Measurements from ENCODE around the gene NDUFS2. TPM values are rescaled to one million over a fixed set of nuclear protein-coding genes. Genes with fewer than 3 reads are reported as not detected.

Gene NDUFS2
- total and polyA plus RNA-seq, 2 of the 8 experiments (the other 6 are each of a cell fraction or from before 2014, with no cell fraction given), result 95.1 to 113 TPM

GRCh38 chr1:161162052-161162451 is 40.1 kb upstream of the NDUFS2 start:
- Histone ChIP-seq H3K79me2 (ENCODE audit: control insufficient read depth in 1 of 2, insufficient read depth in 2 of 2, low read length in 2 of 2) (no peaks in the 10 kb centered on the region; a peak in 1 of 4 replicates), H3K4me3 (ENCODE audit: extremely low read depth in 1 of 4, insufficient read depth in 2 of 4, low read depth in 3 of 4, low read length in 4 of 4) (no peak overlapping the region), H3K27ac (ENCODE audit: low read depth, low read length) (no peak overlapping the region), H3K79me1 (ENCODE audit: low read depth, low read length) (no peaks in the 10 kb centered on the region; the same call in 1 of the 2 replicates), H2BK12ac (ENCODE audit: low read depth, low read length) (no peak overlapping the region), H2BK15ac (ENCODE audit: low read length) (no peak overlapping the region), H2BK5ac (ENCODE audit: low read depth, low read length) (no peak overlapping the region), H3K36me3 (ENCODE audit: control insufficient read depth in 2 of 4, insufficient read depth in 4 of 4, low read length in 3 of 4) (peaks cover 0 to 9% (median 7%) of the 10 kb centered on the region in 4 experiments; a peak in 5 of 8 replicates), H2AK5ac (ENCODE audit: low read depth, low read length) (no peak overlapping the region), H4K20me1 (replicated peaks in 1 of 2; ENCODE audit: control insufficient read depth in 1 of 2, insufficient read depth in 2 of 2, low read length in 2 of 2) (no peaks in the 10 kb centered on the region), H3K23me2 (ENCODE audit: low read depth, low read length) (peaks cover 17% of the 10 kb centered on the region), H3K9ac (replicated peaks in 1 of 4; ENCODE audit: extremely low read depth in 1 of 4, low read depth in 3 of 4, low read length in 3 of 4) (no peak overlapping the region), H4K91ac (replicated peaks; ENCODE audit: insufficient read length, low read length) (no peak overlapping the region), H2BK120ac (replicated peaks; ENCODE audit: low read depth, low read length) (no peak overlapping the region), H4K8ac (ENCODE audit: extremely low read depth, insufficient read depth, low read length) (no peak overlapping the region), H3K23ac (ENCODE audit: insufficient read length) (no peak overlapping the region), H2BK20ac (ENCODE audit: low read length) (no peak overlapping the region), H3K9me3 (ENCODE audit: insufficient read depth in 2 of 2, low read depth in 1 of 2, low read length in 1 of 2) (no peaks in the 10 kb centered on the region), H3K4ac (replicated peaks; ENCODE audit: insufficient read length, low read depth, low read length) (no peak overlapping the region), H3K4me1 (replicated peaks in 1 of 4; ENCODE audit: control insufficient read depth in 3 of 4, insufficient read depth in 4 of 4, low read length in 3 of 4) (peaks cover 0 to 20% (median 8%) of the 10 kb centered on the region in 4 experiments; a peak in 5 of 7 replicates), H3K4me2 (ENCODE audit: insufficient read depth in 1 of 2, low read depth in 2 of 2, low read length in 2 of 2) (no peak overlapping the region), H3K56ac (replicated peaks; ENCODE audit: insufficient read length, low read depth, low read length) (no peak overlapping the region), H3K27me3 (replicated peaks in 1 of 4; ENCODE audit: control insufficient read depth in 3 of 4, extremely low read depth in 1 of 4, insufficient read depth in 3 of 4, low read length in 3 of 4) (no peaks in the 10 kb centered on the region), H3K18ac (ENCODE audit: extremely low read depth, low read length) (no peak overlapping the region), H3K14ac (ENCODE audit: insufficient read length) (no peak overlapping the region), H4K5ac (ENCODE audit: insufficient read length, low read depth, low read length) (no peak overlapping the region), H2AFZ (ENCODE audit: low read length) (no peak overlapping the region)
- ChIA-PET POLR2A (ENCODE audit: partially characterized antibody) (interaction anchor here (0.7 to 2.2 kb wide), 4 partner anchors 8 to 40 kb away, joined by 3 to 8 read pairs (median 4); partner anchors contain the start of genes DEDD, NDUFS2 and UFC1), CTCF (ENCODE audit: partially characterized antibody) (interaction anchor here (0.6 to 5.2 kb wide), 6 partner anchors 7 to 66 kb away, joined by 3 to 32 read pairs (median 3); partner anchors contain the start of gene UFC1)
- 87% methylated on average over 7 of the region's 7 CpGs; no CpG with 5 or more reads in 1 of the 2 experiments for whole genome bisulfite sequencing, 2 experiments (ENCODE audit: extremely low coverage in 1 of 2, insufficient coverage in 1 of 2, insufficient read length in 1 of 2, insufficient replicate concordance in 2 of 2, low coverage in 1 of 2, low lambda C conversion rate in 2 of 2, missing lambda C conversion rate in 1 of 2)
- TF ChIP-seq MAX (IDR thresholded peaks at IDR 0.05), result no peak
- DNase-seq (ENCODE audit: low read depth in 1 of 2, low spot score in 2 of 2) (no peak), FAIRE-seq (no peak)

Data from H1 (cell line).